Measurements from ENCODE around the gene MAP3K3. TPM values are rescaled to one million over a fixed set of nuclear protein-coding genes. Genes with fewer than 3 reads are reported as not detected.
A peak's percentile ranks its signal among the peaks of the same experiment; 100 is the strongest.

Gene MAP3K3
- polyA plus RNA-seq, 1 donor, result 16.5 TPM

DNA sequence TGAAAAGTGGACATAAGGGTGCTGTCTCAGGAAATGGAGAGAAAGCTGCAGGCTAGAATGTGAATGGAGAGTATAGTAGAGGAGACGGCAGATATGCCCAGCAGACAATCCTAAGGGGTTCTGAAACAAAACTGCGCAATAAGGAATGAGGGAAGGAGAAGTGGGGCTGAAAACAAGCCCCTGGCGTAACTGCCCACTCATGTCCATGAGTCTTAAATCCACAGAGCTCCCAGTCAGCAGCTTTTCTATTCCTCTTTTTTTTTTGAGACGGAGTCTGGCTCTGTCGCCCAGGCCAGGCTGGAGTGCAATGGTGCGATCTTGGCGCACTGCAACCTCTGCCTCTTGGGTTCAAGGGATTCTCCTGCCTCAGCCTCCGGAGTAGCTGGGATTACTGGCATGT, 113.5 kb downstream of the MAP3K3 start:
- no peaks in the 10 kb centered on the region for H3K4me1 ChIP-seq (ENCODE audit: control insufficient read depth, insufficient read depth, low read length)
- H3K9me3 ChIP-seq (ENCODE audit: control insufficient read depth, low read depth, low read length), result no peaks in the 10 kb centered on the region
- no peaks in the 10 kb centered on the region for H3K27me3 ChIP-seq (ENCODE audit: control insufficient read depth, insufficient read depth, low read length)
- no CpG with 5 or more reads among the region's 8 CpGs for WGBS (ENCODE audit: insufficient coverage, low lambda C conversion rate)
- no peak for DNase-seq
- H3K36me3 ChIP-seq (ENCODE audit: control insufficient read depth, insufficient read depth, low read length), result no peaks in the 10 kb centered on the region
- no peak overlapping the region for H3K4me3 ChIP-seq (ENCODE audit: low read length)
- H3K27ac ChIP-seq (ENCODE audit: low read length), result no peak overlapping the region

GRCh38 chr17:63740464-63741142, 118.4 kb downstream of the MAP3K3 start:
- no peaks in the 10 kb centered on the region for H3K9me3 ChIP-seq (ENCODE audit: control insufficient read depth, low read depth, low read length)
- no peaks in the 10 kb centered on the region for H3K27me3 ChIP-seq (ENCODE audit: control insufficient read depth, insufficient read depth, low read length)
- WGBS (ENCODE audit: insufficient coverage, low lambda C conversion rate), result no CpG with 5 or more reads among the region's 12 CpGs
- H3K4me1 ChIP-seq (ENCODE audit: control insufficient read depth, insufficient read depth, low read length), result no peaks in the 10 kb centered on the region
- H3K27ac ChIP-seq (ENCODE audit: low read length), result peak overlapping the region; percentile 93
- DNase-seq, result peak; percentile 9 to 63
- peak overlapping the region; percentile 89 for H3K4me3 ChIP-seq (ENCODE audit: low read length)
- H3K36me3 ChIP-seq (ENCODE audit: control insufficient read depth, insufficient read depth, low read length), result peaks cover 7% of the 10 kb centered on the region

GRCh38 chr17:63741143-63741407, 118.9 kb downstream of the MAP3K3 start:
- peaks cover 12% of the 10 kb centered on the region for H3K36me3 ChIP-seq (ENCODE audit: control insufficient read depth, insufficient read depth, low read length)
- H3K4me1 ChIP-seq (ENCODE audit: control insufficient read depth, insufficient read depth, low read length), result no peaks in the 10 kb centered on the region
- peak overlapping the region; percentile 93 for H3K27ac ChIP-seq (ENCODE audit: low read length)
- peak overlapping the region; percentile 89 for H3K4me3 ChIP-seq (ENCODE audit: low read length)
- peak in 1 of 2 donors; percentile 9 for DNase-seq
- WGBS (ENCODE audit: insufficient coverage, low lambda C conversion rate), result no CpG with 5 or more reads among the region's 14 CpGs
- H3K9me3 ChIP-seq (ENCODE audit: control insufficient read depth, low read depth, low read length), result no peaks in the 10 kb centered on the region
- H3K27me3 ChIP-seq (ENCODE audit: control insufficient read depth, insufficient read depth, low read length), result no peaks in the 10 kb centered on the region

- peak within 1 kb of the TSS; percentile 93 for H3K27ac ChIP-seq (ENCODE audit: low read length)
- H3K27me3 ChIP-seq (ENCODE audit: control insufficient read depth, insufficient read depth, low read length), result no peaks in the 10 kb centered on the region
- H3K36me3 ChIP-seq (ENCODE audit: control insufficient read depth, insufficient read depth, low read length), result peaks cover 14% of the 10 kb centered on the region
- peak; percentile 99 to 100 for DNase-seq
- H3K9me3 ChIP-seq (ENCODE audit: control insufficient read depth, low read depth, low read length), result no peaks in the 10 kb centered on the region
- H3K4me1 ChIP-seq (ENCODE audit: control insufficient read depth, insufficient read depth, low read length), result no peaks in the 10 kb centered on the region
- no CpG with 5 or more reads among the region's 61 CpGs for WGBS (ENCODE audit: insufficient coverage, low lambda C conversion rate)
- peak within 1 kb of the TSS; percentile 89 for H3K4me3 ChIP-seq (ENCODE audit: low read length)
These were observed 119.4 kb downstream of the MAP3K3 start, which contains the start of gene STRADA for GRCh38 chr17:63741408-63742173. STRADA (minus strand) TSS chr17:63741799; CDS start chr17:63728369, 13,430 bp downstream.

Other genes starting within 250 kb of the MAP3K3 start
- gene CYB561, start 176.1 kb upstream of the MAP3K3 start, polyA plus RNA-seq, result 35.0 TPM
- 244 TPM for gene ACE, start 145.4 kb upstream of the MAP3K3 start, polyA plus RNA-seq
- 6.9 TPM for gene KCNH6, start 99.1 kb upstream of the MAP3K3 start, polyA plus RNA-seq
- 77.5 TPM for gene DCAF7, start 71.9 kb upstream of the MAP3K3 start, polyA plus RNA-seq
- 20.3 TPM for gene TACO1, start 21.5 kb upstream of the MAP3K3 start, polyA plus RNA-seq
- gene LIMD2, start 77.7 kb downstream of the MAP3K3 start, polyA plus RNA-seq, result 19.4 TPM
- gene STRADA, start 119.4 kb downstream of the MAP3K3 start, polyA plus RNA-seq, result 43.3 TPM
- 104 TPM for gene CCDC47, start 151.2 kb downstream of the MAP3K3 start, polyA plus RNA-seq
- gene DDX42, start 151.8 kb downstream of the MAP3K3 start, polyA plus RNA-seq, result 136 TPM
- 106 TPM for gene PSMC5, start 205.0 kb downstream of the MAP3K3 start, polyA plus RNA-seq
- gene FTSJ3, start 205.2 kb downstream of the MAP3K3 start, polyA plus RNA-seq, result 49.6 TPM
- gene SMARCD2, start 220.3 kb downstream of the MAP3K3 start, polyA plus RNA-seq, result 63.6 TPM

Measured in large intestine (tissue), 3 donors.